GM18511 (cell line): ENCODE data around the gene VWA8.
"Not testable (repeated sequence)": the region's sequence is repeated elsewhere in the genome, so short reads cannot be mapped to it uniquely, and the experiment has no call there.

Experiments
- ATAC-seq: cut with Tn5 transposase; IDR thresholded peaks from one replicate; pipeline ENCODE4 v1.9.1; 2021; ENCODE audit warnings: mild to moderate bottlenecking, moderate library complexity; ENCODE audit not compliant: unreplicated experiment

VWA8 gene

GRCh38 chr13:41811588-41812021 lies 149.3 kb downstream of the VWA8 start:
- ATAC-seq, result peak; percentile 82

DNA sequence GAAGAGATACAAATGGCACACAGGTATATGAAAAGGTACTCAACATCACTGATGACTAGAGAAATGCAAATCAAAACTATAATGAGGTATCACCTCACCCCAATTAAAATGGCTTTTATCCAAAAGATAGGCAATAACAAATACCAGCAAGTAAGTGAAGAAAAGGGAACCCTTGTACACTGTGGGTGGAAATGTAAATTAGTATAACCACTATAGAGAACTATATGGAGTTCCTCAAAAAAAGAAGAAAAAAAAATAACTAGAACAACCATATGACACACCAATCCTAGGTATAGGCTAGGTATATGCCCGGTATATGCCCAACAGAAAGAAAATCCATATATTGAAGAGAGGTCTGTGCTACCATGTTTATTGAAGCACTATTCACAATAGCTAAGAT lies 150.9 kb downstream of the VWA8 start:
- ATAC-seq, result no peak

DNA sequence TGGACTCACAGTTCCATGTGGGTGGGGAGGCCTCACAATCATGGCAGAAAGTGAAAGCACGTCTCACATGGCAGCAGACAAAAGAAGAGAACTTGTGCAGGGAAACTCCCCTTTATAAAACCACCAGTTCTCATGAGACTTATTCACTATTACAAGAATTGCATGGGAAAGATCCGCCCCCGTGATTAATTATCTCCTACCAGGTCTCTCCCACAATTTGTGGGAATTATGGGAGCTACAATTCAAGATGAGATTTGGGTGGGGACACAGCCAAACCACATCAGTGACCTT lies 157.5 kb downstream of the VWA8 start:
- ATAC-seq, result not testable (repeated sequence)

DNA sequence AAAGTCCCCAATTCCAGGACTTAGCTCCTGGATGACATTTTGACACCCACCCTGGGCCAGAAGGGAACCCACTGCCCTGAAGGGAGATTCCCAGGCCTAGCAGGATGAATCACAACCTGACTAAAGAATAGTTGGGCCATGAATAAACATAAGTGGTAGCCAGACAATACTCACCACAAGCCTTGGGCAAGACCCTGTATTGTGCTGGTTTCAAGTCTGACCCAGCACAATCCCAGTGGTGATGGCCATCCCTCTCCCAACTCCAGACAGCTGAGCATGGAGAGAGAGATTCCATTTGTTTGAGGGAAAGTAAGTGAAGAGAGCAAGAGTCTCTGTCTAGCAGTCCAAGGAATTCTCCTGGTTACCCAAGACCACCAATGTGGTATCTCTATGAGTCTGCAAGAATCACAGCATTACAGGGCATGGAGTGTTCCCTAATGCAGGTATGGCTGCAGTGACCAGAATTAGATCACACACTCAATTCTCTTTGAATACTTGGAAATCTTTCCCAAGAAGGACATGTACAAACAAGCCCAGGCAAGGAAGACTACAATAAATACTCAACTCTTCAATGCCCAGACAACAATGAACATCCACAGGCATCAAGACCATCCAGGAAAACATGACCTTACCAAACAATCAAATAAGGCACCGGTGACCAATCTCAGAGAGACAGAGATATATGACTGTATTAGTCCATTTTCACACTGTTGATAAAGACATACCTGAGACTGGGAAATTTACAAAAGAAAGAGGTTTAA lies 158.0 kb downstream of the VWA8 start:
- no peak for ATAC-seq

DNA sequence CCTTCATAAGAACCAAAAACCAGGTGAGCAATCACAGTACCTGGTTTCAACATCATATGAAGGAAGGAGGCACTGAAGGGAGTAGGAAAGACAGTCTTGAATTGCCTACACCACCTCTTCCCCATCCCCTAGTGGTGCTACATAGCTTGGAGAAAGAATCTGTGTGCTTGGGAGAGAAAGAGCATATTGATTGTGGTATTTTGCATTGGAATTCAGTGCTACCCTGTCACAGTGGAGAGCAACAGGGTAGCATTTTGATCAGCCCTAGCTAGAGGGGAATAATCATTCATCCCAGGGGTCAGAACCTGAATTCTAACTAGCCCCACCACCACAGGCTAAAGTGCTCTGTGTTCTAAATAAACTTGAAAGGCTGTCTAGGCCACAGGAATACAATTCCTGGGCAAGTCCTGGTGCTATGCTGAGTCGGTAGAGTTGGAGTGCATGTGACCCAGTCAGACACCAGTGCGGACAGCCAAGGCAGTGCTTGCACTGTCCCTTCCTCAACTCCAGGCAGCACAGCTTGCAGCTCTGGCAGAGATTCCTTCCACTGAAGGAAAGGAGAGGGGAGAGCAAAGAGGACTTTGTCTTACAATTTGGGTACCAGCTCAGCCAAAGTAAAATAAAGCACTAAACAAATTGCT lies 158.7 kb downstream of the VWA8 start:
- ATAC-seq, result no peak

DNA sequence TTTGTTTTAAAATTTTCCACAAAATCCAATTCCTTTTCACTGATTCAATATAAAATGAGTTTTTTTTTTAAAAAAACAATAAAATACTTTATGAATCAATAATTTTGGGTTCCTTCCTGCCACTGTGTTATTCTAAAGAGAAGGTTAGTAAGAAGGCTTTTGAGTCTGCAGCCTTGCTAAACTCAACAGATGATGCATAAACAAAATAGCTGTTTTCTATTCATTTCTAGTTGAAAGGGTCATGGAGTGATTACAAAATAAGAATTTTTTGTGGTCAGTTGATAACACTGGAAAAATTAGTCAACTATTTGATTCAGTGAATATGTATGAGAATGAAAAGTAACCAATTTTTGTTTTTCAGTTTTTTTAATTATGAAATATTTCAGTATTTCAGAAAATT lies 169.9 kb downstream of the VWA8 start:
- no peak for ATAC-seq

GRCh38 chr13:41788552-41788951 lies 172.4 kb downstream of the VWA8 start:
- no peak for ATAC-seq

DNA sequence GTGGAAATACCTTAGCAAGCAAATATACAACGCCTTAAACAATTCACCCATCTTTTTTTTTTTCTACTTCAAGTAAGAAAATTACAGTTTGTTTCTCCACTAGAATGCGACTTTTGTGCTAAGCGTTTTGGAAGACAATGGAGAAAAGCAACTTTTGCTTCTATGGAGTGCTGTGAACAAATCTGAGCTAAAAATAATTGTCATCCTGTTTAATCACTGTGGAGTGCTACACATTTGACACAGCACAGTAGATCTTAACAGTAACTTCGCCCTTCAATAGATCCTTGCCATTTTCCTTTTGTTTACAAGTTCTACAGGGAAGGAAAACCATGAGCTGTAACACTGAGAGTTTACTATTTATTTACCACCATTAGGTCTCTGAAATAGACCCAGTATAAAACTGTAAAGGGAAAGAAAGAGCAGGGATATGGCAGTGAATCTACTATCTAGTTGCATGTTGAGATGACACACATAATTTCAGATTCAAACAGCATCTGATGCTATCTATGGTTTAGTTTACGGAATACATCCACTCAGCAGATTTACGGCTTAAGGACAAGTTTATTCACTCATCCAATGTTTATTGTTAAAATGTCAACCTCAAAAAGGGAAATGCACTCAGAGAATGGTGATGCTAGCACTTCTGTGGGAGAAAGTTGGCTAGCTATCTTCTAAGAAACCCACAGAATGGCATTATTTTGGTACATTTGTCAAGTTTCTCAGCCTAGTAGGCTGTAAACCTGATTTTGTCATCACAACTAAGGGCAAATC lies 175.3 kb downstream of the VWA8 start:
- ATAC-seq, result no peak

DNA sequence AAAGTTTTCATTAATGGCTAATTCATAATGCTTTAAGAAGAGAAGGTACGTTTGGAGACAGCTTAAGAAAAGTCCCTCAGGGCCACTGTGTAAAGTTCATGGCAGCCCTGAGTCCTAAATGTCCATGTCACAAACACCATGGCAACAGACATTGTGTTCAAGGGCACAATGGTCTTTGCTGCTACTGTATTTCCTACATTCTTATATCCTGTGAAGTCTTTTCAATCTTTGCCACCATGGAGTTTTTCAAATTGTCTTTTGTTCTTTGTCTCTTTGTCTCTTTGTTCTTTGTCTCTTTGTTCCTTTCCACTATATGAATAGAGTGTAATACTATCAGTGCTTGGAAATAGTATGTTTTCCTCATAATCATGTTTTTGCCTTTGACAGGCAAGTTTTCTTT lies 178.8 kb downstream of the VWA8 start:
- no peak for ATAC-seq

GRCh38 chr13:41780715-41781706 lies 179.9 kb downstream of the VWA8 start:
- no peak for ATAC-seq

- ATAC-seq, result no peak
These were observed 185.7 kb downstream of the VWA8 start for GRCh38 chr13:41775251-41775650.

- ATAC-seq, result no peak
These were observed 186.2 kb downstream of the VWA8 start for GRCh38 chr13:41774605-41775218.

- no peak for ATAC-seq
These were observed 193.1 kb downstream of the VWA8 start for GRCh38 chr13:41767801-41768200.

GRCh38 chr13:41766439-41766838 lies 194.5 kb downstream of the VWA8 start:
- ATAC-seq, result no peak

DNA sequence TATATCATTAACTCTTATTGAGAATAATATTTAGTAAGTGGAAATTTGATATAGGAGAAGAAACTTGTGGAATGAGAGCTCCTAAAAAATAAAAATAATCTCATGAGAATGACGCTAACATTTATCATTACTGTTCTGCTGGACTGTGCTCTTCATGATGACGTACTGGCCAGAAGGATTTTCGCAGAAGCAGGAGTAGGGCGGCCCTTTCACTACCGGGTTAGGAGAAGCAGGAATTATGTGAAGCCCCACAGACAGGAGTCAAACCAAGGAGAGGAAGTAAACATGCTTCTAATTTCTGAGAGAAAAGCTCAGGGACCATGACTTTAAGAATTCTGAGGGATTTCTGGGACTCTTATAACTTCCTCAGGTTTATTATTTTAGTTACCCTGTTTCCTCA lies 195.1 kb downstream of the VWA8 start:
- no peak for ATAC-seq

- ATAC-seq, result no peak
These were observed 195.9 kb downstream of the VWA8 start for GRCh38 chr13:41765020-41765419.

- ATAC-seq, result no peak
These were observed 196.4 kb downstream of the VWA8 start for GRCh38 chr13:41764558-41764957.

DNA sequence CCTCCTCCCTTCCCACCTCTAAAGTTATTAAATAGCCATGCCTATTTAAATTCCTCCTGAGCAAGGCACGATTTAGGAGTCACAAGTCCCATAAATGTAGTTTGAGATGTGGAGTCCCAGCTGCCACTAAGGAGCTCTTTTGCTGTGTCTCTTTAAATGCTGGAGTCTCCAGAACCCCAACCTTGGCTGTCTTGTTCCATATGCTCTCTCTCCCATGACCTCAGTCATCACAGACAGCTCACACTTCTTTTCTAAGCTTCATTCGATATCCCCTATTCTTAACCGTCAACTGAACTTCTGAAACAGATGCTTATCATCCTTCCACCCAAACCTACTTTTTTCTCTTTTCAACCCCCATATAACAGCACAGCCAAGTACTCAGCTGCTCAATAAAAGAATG lies 197.1 kb downstream of the VWA8 start:
- no peak for ATAC-seq

DNA sequence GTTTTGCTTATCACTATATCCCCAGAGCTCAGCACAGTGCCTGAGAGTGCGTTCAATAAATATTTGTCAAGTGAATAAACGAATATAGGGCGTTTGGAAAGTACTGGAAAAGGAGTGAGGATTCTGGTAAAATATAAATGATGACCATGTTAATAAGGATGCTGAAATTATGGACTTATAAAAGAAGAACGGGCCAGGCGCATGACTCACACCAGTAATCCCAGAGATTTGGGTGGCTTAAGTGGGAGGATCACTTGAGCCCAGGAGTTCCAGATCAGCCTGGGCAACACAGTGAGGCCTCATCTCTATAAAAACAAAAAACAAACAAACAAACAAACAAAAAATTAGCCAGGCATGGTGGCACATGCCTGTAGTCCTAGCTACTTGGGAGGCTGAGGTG lies 198.1 kb downstream of the VWA8 start:
- ATAC-seq, result no peak

GRCh38 chr13:41756198-41756880 lies 204.6 kb downstream of the VWA8 start:
- ATAC-seq, result no peak
